AG04450 (cell line): ENCODE measurements around the gene FAM107A. TPM values are rescaled to one million over a fixed set of nuclear protein-coding genes. Genes with fewer than 3 reads are reported as not detected.
A peak's percentile ranks its signal among the peaks of the same experiment; 100 is the strongest.

Source experiments
- CTCF ChIA-PET: fragments of 300-600, 350-600 bp; formaldehyde crosslinking; extraction: SDS; loops from one replicate; lab custom pipeline; 2022; ENCODE audit warnings: antibody characterized with exemption, inconsistent platforms; lab: Charles Lee
- POLR2A ChIA-PET: fragments of 350-600 bp; formaldehyde crosslinking; extraction: SDS; loops from one replicate; lab custom pipeline; 2021; ENCODE audit warnings: antibody characterized with exemption, inconsistent platforms; lab: Yijun Ruan, JAX
- DNase-seq: peaks from one replicate; pipeline ENCODE4 v3.0.0-alpha.2; 2011; ENCODE audit warnings: low read depth, low spot score
- H3K27ac ChIP-seq: one replicate; pipeline ENCODE4 v1.5.1; 2012; ENCODE audit warnings: low read depth, low read length, control low read depth
- H3K27me3 ChIP-seq: one replicate; pipeline ENCODE4 v1.6.0; 2012; ENCODE audit warnings: low read length; ENCODE audit not compliant: control insufficient read depth, insufficient read depth
- H3K4me3 ChIP-seq: 2 replicates; pipeline ENCODE4 v1.5.1; 2011; ENCODE audit warnings: mild to moderate bottlenecking, low read depth, low read length, control low read depth
- H3K9me3 ChIP-seq: 2 replicates; pipeline ENCODE4 v1.5.1; 2012; ENCODE audit warnings: low read length; ENCODE audit not compliant: control insufficient read depth, insufficient read depth
- CTCF ChIP-seq: IDR thresholded peaks from 2 replicates; pipeline ENCODE4 v1.5.1; 2011; ENCODE audit warnings: low read depth, low read length, control low read depth, inconsistent platforms
- polyA plus RNA-seq: library from polyadenylated mRNA; depleted of rRNA; stranded (reverse); fragments of >200 nt; gene quantifications from 2 replicates; pipeline ENCODE4 v1.2.3, GENCODE V29; 2011

Gene FAM107A
- polyA plus RNA-seq, 1 experiment: 0.02 TPM

- DNase-seq: no peak
- H3K9me3 ChIP-seq: no peaks in the 10 kb centered on the region; the same call in 1 of the 2 replicates
- ChIA-PET CTCF (interaction anchor here (0.7 to 10.7 kb wide), 2 partner anchors 57 to 584 kb away, joined by 3 to 322 read pairs; no protein-coding TSS in a partner anchor), POLR2A (interaction anchor here (0.8 kb wide), 1 partner anchor 11 kb away, joined by 3 read pairs; no protein-coding TSS in a partner anchor)
- no peak overlapping the region for H3K4me3 ChIP-seq
- H3K27me3 ChIP-seq: peaks cover 6% of the 10 kb centered on the region
- no peak overlapping the region for H3K27ac ChIP-seq
- no peak for TF ChIP-seq CTCF
Observed at GRCh38 chr3:58572013-58572633, 5.1 kb downstream of the FAM107A start.

GRCh38 chr3:58570851-58571250 is 6.3 kb downstream of the FAM107A start:
- TF ChIP-seq CTCF: no peak
- Histone ChIP-seq H3K27me3 (peaks cover 6% of the 10 kb centered on the region), H3K27ac (no peak overlapping the region), H3K9me3 (no peaks in the 10 kb centered on the region; the same call in 1 of the 2 replicates), H3K4me3 (no peak overlapping the region)
- ChIA-PET POLR2A (no interaction called here), CTCF (interaction anchor here (0.7 to 10.7 kb wide), 6 partner anchors 9 to 1679 kb away, joined by 3 to 322 read pairs (median 22); no protein-coding TSS in a partner anchor)
- DNase-seq: no peak

- no peak overlapping the region for H3K27ac ChIP-seq
- CTCF ChIA-PET: interaction anchor here (0.7 to 10.7 kb wide), 24 partner anchors 9 to 486 kb away, joined by 3 to 322 read pairs (median 6); partner anchors contain the start of genes ACOX2, FAM107A and HTD2
- POLR2A ChIA-PET: interaction anchor here (1.0 kb wide), 1 partner anchor 61 kb away, joined by 3 read pairs; no protein-coding TSS in a partner anchor
- H3K4me3 ChIP-seq: no peak overlapping the region
- peaks cover 2% of the 10 kb centered on the region for H3K27me3 ChIP-seq
- H3K9me3 ChIP-seq: no peaks in the 10 kb centered on the region; the same call in 1 of the 2 replicates
- TF ChIP-seq CTCF: no peak
- DNase-seq: no peak
Observed at GRCh38 chr3:58569287-58570001, 7.7 kb downstream of the FAM107A start.

GRCh38 chr3:58568572-58569286 is 8.5 kb downstream of the FAM107A start:
- H3K9me3 ChIP-seq: peaks cover 3% of the 10 kb centered on the region; the same call in 1 of the 2 replicates
- no peak overlapping the region for H3K4me3 ChIP-seq
- peak; percentile 90 for TF ChIP-seq CTCF
- ChIA-PET POLR2A (interaction anchor here (1.0 kb wide), 1 partner anchor 61 kb away, joined by 3 read pairs; no protein-coding TSS in a partner anchor), CTCF (interaction anchor here (0.5 to 10.7 kb wide), 70 partner anchors 7 to 1792 kb away, joined by 3 to 322 read pairs (median 4); partner anchors contain the start of genes ACOX2, FAM107A, HTD2 and RPP14)
- DNase-seq: peak; percentile 32
- no peak overlapping the region for H3K27ac ChIP-seq
- no peaks in the 10 kb centered on the region for H3K27me3 ChIP-seq
